Left colon (tissue), 2 donors: ENCODE measurements around the gene GTF2IRD2. TPM values are rescaled to one million over a fixed set of nuclear protein-coding genes. Genes with fewer than 3 reads are reported as not detected.

ENCODE experiments used
- total RNA-seq, 2 donors: library from RNA; stranded (reverse); fragmentation: NEBNext Ultra II Directional; extraction: Animal tissue kit (Norgen Biotek cat#: 25700); gene quantifications; one replicate each; pipeline ENCODE4 v1.2.1, GENCODE V29; 2021
- donor health status: DM: no; HTN: no; CAD: no.
- donor health status: DM: yes; HTN: yes; CAD: no.

The GTF2IRD2 gene
- total RNA-seq, 2 donors from 2014 or later: 17.3 to 21.2 TPM

Other genes with a start within 250 kb of the GTF2IRD2 start
- gene GTF2I, start 193.9 kb downstream of the GTF2IRD2 start, total RNA-seq: 100 to 1,000 TPM; 126 to 129 TPM
- 1 to 10 TPM; 2.9 to 4.4 TPM for gene NCF1, start 77.6 kb downstream of the GTF2IRD2 start, total RNA-seq
- 1 to 10 TPM; 1.5 to 7.5 TPM for gene CASTOR2, start 113.1 kb upstream of the GTF2IRD2 start, total RNA-seq
- gene RCC1L, start 222.2 kb upstream of the GTF2IRD2 start, total RNA-seq: 10 to 100 TPM; 34.0 to 40.8 TPM
- 10 to 100 TPM; 27.6 to 44.4 TPM for gene GTF2IRD2B, start 241.0 kb upstream of the GTF2IRD2 start, total RNA-seq